VCaP (cell line): Measurements from ENCODE around the gene TP53TG5.
A peak's percentile ranks its signal among the peaks of the same experiment; 100 is the strongest.

Source experiments
- H3K27ac ChIP-seq: fragments of 450-650 bp; 2 replicates; pipeline ENCODE4 v1.5.1; 2017
- CTCF ChIP-seq: fragments of 450-650 bp; conservative IDR thresholded peaks from 2 replicates; pipeline ENCODE4 v1.5.1; 2017; ENCODE audit warnings: mild to moderate bottlenecking, moderate library complexity

The TP53TG5 gene

GRCh38 chr20:45365444-45365970 lies 12.6 kb downstream of the TP53TG5 start:
- H3K27ac ChIP-seq = no peak overlapping the region
- no peak for TF ChIP-seq CTCF

- peak overlapping the region; percentile 96 for H3K27ac ChIP-seq
- no peak for TF ChIP-seq CTCF
Observed at GRCh38 chr20:45363611-45364492, 14.3 kb downstream of the TP53TG5 start.

- H3K27ac ChIP-seq = peak within 1 kb of the TSS; percentile 96
- peak; percentile 99 for TF ChIP-seq CTCF
Observed at GRCh38 chr20:45362804-45363610, 15.1 kb downstream of the TP53TG5 start, which contains the start of gene SYS1. Gene SYS1 (plus strand): TSS chr20:45363156. CDS start chr20:45363532, 376 bp downstream.

- no peak for TF ChIP-seq CTCF
- peak overlapping the region; percentile 96; the same call in 1 of the 2 replicates for H3K27ac ChIP-seq
Observed at GRCh38 chr20:45361793-45362192, 16.3 kb downstream of the TP53TG5 start.

GRCh38 chr20:45359406-45360148 lies 18.5 kb downstream of the TP53TG5 start:
- H3K27ac ChIP-seq = no peak overlapping the region
- no peak for TF ChIP-seq CTCF

- H3K27ac ChIP-seq = no peak overlapping the region
Observed at GRCh38 chr20:45359069-45359405, 19.1 kb downstream of the TP53TG5 start.

More at GRCh38 chr20:45359069-45359405, 19.1 kb downstream of the TP53TG5 start:
- TF ChIP-seq CTCF = no peak
